Measurements from ENCODE around the gene ELMO1. TPM values are rescaled to one million over a fixed set of nuclear protein-coding genes. Genes with fewer than 3 reads are reported as not detected.
A peak's percentile ranks its signal among the peaks of the same experiment; 100 is the strongest.

Gene ELMO1
- total RNA-seq, 1 donor from 2014 or later = 43.4 TPM

GRCh38 chr7:37269711-37270508, 178.8 kb downstream of the ELMO1 start:
- no peak for DNase-seq (ENCODE audit: low spot score)

DNA sequence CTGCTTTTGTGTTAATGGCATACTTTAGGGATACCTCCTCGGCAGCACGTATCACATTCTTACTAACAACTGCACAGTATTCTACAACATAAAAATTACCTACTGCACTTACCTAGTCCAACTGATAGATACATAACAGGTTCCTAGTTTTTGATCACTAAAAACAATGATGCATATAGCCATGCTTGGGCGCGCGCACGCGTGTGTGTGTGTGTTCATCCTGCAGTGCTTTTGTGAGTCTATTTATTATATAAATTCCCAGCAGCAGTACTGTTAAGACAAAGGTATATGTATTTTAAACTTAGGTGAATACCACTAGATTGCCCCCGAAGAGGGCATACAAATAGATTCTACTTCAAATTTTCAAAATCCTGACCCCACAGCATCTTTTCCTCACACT, 181.4 kb downstream of the ELMO1 start:
- DNase-seq (ENCODE audit: low spot score) = no peak

GRCh38 chr7:37265876-37266275, 182.8 kb downstream of the ELMO1 start:
- DNase-seq (ENCODE audit: low spot score) = no peak

DNA sequence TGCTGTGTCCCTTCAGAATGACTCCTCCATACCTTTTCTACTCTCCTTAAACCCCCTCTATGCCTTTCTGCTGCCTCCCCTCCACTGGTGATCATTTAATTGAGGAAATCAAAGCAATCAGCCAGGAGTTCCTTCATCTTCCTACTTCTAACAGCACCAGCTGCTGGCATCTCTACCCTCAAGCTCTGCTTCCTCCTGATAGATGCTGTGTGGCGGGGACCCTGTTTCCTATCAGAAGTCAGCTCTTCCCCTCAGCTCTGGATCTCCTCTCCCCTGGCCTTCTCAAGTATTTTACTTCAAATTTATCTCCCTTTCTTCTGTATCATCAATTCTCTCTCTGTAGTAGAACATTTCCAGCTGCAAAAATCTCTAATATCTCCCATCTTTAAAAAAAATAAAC, 183.7 kb downstream of the ELMO1 start:
- DNase-seq (ENCODE audit: low spot score) = no peak

DNA sequence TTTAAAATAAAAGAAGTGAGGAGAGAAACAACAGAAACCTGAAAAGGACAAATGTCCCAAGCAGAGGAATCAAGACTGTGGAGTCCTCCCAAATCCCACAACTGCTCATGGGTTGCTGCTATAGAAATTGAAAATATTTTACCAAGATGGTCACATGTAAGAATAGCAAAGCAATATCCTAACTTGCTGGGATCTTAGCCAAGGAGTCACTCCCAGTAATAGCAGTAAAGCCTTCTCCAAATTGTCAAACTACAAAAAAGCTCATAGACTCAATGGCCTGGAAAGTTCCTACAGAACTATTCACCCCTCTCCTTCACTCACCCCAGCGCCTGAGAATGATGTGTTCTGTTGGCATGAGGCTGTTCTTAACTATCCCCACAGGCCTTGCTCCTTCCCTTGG, 186.5 kb downstream of the ELMO1 start:
- no peak for DNase-seq (ENCODE audit: low spot score)

DNA sequence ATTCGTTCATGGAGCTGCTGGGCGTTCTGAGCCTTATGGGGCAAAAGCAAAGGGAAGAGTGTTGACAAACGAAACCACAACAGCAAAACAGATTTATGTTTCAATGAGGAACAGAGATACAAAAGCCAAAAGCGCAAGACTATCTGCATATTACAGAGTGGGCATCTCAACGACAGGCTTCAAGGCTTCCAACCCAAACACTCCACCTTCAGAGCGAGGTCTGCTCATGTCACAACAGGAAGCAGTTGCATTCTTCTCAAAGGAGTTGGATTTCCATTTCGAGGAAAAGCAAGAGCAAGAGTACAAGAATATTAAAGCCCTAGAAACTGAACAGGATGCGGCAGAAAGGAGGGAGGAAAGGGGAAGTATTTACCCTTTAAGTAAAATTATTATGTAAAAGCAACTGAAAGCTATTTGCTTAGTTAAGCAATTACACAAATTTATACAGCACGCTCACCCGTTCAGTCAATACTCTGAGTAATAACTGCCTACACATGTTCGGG, 189.3 kb downstream of the ELMO1 start:
- no peak for DNase-seq (ENCODE audit: low spot score)

DNA sequence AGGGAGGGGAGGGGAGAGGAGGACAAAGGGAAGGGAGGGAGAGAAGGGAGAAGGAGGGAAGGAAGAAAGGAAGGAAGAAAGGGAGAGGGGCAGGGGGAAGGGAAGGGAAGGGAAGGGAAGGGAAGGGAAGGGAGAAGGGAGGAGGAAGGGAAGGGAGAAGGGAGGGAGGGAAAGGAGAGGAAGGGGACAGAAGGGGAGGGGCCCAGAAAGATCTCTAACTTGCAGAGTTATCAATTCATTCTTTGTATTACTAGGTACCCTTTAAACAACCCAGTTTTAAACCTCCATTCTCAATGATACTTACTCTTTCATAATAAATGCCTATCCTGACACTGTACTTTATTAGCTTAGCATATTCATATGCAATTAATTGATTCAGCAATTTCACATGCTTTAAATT, 192.0 kb downstream of the ELMO1 start:
- no peak for DNase-seq (ENCODE audit: low spot score)

- no peak for DNase-seq (ENCODE audit: low spot score)
These were observed 193.2 kb downstream of the ELMO1 start for GRCh38 chr7:37255327-37255944.

DNA sequence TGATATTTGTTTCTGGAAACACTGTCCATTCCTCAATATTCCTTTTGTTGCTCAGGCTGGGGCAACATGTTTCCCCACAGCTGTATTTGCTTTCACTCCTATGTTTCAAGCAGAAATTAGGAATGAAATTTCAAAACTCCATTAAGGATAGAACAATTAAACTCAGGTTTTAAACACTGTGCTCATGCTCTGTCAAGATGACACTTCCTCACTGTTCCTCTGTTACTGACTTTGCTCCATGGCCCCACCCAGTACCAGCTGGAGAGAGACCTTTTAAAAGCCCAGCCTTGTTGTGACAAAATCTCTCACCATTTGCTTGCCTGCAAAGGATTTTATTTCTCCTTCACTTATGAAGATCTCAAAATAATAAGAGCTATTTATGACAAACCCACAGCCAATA, 197.4 kb downstream of the ELMO1 start:
- DNase-seq (ENCODE audit: low spot score) = no peak

- no peak for DNase-seq (ENCODE audit: low spot score)
These were observed 199.4 kb downstream of the ELMO1 start for GRCh38 chr7:37249240-37249639.

DNA sequence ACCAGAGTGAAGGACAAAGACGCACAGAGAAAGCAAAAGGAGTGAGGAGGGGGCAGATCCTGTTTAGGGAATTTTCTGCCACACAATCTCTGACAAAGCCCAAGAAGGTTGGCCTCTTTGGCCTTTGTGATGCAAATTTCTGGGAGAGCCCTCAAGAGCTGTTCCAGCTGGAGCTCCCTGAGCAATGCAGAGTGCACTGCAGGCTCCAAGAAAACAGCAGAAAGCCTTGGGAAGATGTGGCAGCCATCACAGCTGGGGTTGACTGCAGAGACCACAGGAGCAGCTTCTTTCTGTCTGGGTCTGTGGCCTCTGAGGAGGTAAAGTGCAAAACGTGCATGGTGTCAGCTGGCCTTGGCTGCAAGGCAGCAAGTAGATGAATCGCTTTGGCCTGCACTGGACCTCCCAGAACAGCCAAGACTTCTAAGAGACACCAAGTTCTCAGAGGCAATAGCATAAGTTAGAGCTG, 200.2 kb downstream of the ELMO1 start:
- DNase-seq (ENCODE audit: low spot score) = peak; percentile 13

GRCh38 chr7:37247861-37248260, 200.8 kb downstream of the ELMO1 start:
- DNase-seq (ENCODE audit: low spot score) = no peak

DNA sequence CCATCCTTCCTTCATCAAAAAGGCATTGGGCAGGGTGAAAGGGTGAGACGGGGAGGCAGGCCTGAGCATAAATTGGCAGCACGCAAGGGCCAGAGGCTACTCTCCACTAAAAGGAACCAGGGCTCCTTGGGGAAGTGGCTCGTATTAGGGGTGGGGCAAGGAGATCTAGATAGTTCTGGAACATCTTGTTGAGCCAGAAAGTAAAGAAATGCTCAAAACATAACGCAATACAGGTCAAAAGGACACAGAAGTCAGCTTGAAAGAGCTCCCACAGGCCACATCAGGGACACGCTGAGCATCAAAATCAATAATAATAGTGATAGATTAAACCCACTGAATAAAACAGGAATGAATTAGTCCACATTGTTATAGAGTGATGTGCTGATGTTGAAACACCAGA, 203.1 kb downstream of the ELMO1 start:
- DNase-seq (ENCODE audit: low spot score) = no peak

DNA sequence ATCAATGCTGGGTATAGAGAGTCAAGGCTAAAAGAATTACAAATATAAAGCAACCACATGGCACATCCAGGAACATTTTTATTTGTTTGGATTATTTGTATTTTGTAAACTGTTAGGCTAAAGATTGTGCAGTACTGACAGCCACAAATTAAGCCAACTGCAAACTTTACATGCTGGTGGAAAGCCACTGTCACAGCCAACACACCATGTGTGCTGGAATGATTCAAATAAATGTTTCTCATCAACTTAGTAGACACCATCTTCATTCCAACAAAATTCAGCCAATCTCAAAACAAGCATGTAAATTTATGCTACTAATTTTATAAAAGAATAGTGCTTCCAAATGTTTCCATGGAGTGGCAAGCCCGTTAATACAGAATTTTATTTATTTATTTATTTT, 211.8 kb downstream of the ELMO1 start:
- no peak for DNase-seq (ENCODE audit: low spot score)

- DNase-seq (ENCODE audit: low spot score) = no peak
These were observed 212.9 kb downstream of the ELMO1 start for GRCh38 chr7:37235813-37236212.

DNA sequence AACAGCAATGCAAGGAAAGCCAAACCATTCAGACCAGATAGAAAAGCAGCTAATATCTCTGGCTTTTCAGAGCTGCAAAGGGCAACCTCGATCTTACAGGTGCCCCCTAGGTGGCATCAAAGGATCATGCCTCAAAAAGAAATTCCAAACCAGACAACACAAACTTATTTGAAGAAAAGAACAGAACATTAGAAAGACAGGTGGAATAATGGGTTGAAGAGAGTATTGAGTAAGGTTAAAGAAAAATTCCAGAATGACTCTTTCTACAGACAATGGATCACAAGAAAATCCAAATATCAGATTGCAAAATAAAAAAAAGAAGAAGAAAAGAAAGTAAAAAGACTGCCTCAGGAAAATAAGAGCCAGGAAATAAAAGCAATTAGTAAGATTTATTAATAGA, 213.7 kb downstream of the ELMO1 start:
- no peak for DNase-seq (ENCODE audit: low spot score)

DNA sequence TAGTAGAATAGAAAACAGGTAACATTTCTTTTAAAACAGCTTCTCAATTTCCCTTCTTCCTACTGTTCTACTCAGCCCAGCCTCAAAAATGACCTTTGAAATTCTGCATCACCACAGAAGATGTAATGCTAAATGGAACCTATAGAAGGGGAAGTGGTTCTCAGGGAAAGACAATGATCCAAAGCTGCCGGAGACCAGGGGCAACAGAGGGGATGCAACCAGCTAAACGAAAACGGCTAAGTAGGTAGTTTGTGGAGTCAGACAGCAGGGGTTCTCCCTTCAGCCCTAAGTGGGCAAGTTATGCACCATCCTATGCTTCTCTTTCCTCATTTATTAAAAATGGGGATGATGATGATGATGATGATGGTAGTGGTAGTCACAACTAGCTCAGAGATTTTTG, 214.3 kb downstream of the ELMO1 start:
- no peak for DNase-seq (ENCODE audit: low spot score)

DNA sequence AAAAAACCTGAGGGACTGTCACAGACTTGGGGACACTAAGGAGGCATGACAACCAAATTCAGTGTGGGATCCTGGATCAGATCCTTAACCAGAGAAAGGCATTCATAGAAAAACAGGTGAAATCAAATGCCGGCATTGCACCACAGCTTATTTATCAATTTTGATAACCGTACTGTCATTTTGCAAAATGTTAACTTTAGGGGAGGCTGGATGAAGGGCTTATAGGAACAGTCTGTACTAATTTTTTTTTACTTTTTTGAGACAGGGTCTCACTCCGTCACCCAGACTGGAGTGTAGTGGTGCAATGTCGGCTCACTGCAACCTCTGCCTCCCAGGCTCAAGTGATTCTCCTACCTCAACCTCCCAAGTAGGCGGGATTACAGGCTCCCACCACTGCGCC, 217.1 kb downstream of the ELMO1 start:
- DNase-seq (ENCODE audit: low spot score) = no peak

DNA sequence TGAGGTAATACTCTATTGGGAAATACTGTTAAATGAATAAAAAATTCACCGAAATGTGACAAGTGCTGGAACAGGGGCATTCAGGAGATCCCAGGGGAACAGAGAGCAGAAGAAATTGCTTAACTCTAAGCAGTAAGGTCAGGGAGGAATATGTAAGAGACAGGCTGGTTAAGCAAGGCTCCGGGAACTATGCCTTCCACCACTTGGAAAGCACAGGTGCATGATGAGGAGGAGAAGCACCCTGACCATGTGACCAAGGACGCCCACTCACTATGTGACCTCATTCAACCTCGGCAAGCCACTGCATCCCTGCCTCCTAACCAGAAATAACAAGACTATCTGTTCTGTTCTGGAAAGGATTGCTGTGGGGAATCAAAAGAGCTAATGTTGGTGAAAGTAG, 218.4 kb downstream of the ELMO1 start:
- DNase-seq (ENCODE audit: low spot score) = no peak

- DNase-seq (ENCODE audit: low spot score) = no peak
These were observed 219.3 kb downstream of the ELMO1 start for GRCh38 chr7:37229381-37229780.

DNA sequence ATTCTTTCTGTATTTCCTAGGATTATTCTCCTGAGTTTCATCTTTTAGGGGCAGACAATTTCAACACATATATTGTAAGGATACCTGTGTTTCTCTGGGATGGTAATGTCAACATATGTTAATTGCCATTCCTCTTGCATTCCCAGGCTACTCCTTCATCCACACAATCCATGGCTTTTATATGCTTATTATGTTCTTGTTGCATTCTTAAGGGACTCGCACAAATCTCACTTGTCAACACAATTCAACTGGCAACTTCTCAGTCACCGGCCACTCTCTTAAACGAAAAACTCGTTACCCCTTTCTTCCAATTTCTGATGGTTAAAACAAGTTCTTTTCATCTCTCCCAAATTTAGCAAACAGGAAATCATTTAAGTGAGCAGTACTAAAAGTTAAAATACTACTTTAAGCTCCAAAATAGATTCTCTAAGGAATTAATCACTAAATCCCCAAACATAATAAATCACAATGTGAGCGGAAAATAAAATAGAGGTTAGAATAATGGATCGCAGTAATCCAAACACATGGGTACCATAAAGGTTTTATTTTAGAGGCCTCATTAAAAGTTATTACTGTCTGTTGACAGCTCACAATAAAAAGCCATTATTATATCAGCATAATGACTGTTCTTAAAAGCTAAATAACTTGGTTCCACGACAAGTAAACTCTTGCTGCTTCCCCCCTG, 223.2 kb downstream of the ELMO1 start:
- DNase-seq (ENCODE audit: low spot score) = no peak

- no peak for DNase-seq (ENCODE audit: low spot score)
These were observed 223.9 kb downstream of the ELMO1 start for GRCh38 chr7:37224746-37225145.

DNA sequence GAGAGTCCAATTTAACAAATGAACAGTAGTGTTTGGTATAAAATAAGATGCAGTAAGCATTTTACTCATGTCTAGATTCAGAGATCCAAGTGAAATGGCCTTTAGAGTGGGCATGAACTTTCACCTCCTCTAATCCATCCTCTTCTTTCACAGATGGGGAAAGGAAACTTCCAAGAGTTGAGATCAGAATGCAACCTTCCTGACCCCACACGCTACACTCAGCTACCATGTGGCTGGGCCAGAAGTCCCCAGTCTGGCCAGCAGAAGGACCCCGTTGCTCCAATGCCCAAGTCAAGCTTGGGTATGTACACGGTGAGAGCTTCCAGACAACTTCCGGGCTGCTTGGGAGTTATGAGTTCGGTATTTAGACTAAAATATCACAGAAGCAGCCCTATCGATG, 228.0 kb downstream of the ELMO1 start:
- DNase-seq (ENCODE audit: low spot score) = no peak

Data from mucosa of gallbladder (tissue), 1 donor.